GM18858 (cell line): ENCODE measurements around the gene CBX3.
"Not testable (repeated sequence)": the region's sequence is repeated elsewhere in the genome, so short reads cannot be mapped to it uniquely, and the experiment has no call there.

Source experiments
- ATAC-seq: cut with Tn5 transposase; IDR thresholded peaks from one replicate; pipeline ENCODE4 v1.9.1; 2021; ENCODE audit not compliant: unreplicated experiment

CBX3 gene

DNA sequence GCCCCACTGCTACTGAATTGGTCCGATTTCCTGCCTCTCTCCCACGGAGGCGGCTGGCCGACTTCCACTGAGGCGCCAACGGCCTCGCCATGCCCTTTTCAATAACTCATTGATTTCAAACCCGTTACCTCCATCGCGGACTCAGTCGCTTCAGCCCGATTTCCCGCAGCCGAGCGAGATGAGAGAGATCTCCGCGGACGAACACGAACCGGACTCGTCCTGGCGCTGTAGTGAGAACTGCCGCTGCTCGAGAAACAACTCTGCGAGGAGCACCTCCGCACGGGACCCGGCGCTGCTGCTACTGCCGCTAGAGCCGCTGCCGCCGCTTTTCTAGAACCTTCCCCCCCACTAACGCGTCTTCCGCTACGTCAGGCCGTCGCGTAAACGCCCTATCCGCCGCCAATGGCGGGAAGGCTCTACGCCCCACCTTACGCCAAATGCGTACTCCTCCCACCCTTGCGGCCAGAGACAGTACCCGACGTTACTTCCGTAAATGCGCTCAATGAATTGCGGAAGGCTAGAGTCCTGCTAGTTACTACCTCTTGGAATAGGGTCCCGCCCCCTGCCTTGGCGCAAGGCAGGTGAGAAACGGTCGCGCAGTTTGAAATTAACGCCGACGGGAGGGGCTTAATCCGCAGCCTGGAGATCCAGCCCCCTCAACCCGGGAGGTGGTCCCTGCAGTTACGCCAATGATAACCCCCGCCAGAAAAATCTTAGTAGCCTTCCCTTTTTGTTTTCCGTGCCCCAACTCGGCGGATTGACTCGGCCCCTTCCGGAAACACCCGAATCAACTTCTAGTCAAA is 900 bp upstream of the CBX3 start, which contains the start of gene HNRNPA2B1:
TSS of gene HNRNPA2B1 (minus strand) at position 303 of the 803 bp plus-strand sequence. CDS start at position 134, 169 bp downstream.
- ATAC-seq = peak; percentile 58

DNA sequence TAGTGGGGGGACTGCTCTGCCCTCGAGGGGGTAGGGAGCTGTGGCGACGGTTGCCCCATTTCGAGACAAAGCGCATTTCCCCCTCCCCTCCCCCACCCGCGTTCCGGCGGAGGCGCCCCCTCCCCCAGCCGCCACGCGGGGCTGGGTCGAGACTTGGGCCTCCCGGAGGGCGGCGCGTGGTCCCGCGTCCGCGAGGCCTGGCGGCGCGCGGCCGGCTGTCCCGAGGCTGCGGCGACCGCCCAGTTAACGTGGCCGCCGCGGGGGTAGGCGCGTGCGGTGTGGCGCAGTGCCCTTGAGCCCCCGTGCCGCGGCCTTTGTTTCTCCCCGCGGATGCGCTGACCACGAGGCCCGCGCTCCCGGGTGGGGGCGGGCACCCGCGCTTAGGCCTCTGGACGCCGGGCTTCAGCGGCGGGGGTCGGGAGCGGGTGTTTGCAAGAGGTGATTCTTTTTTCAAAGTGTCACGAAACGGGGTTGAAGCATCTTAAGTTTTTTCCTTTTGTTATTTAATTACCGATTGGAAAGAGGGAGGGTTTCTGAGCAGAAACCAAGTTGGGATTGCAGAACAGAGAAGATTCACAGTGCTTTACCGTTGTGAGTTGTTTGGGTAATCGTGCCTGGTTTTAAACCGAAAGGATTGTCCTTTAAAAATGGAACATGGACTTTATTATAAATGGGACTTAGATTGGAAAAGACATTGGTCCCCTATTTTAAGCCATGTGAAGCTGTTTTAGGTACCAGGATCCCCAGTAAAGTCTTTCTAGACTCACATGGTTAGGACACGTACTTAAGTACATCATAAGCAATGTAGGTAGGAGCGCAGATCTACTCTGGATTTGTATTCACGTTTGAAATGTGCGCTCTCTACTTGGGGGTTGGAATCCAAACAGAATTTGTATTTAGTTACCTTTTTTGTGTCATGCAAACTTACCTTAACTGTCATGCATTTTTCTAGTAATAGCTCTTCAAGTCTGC is 760 bp downstream of the CBX3 start:
- no peak for ATAC-seq

- no peak for ATAC-seq
These were observed 1.5 kb downstream of the CBX3 start for GRCh38 chr7:26203016-26203415.

DNA sequence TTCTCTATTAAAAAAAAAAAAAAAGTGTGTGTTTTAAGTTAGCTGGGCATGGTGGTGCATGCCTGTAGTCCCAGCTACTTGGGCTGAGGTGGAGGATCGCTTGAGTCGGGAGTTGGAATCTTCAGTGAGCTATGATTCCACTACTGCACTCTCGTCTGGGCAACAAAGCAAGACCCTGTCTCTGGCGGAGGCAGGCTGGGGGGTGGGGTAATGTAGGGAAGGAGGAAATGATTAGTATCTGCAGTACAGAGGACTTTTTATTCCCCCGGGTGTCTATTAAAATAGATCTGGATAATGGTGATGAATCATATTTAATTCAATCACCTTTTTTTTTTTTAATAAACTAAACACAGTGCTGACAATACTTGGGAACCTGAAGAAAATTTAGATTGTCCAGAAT is 6.5 kb downstream of the CBX3 start:
- ATAC-seq = no peak

- no peak for ATAC-seq
These were observed 11.6 kb downstream of the CBX3 start for GRCh38 chr7:26212921-26213718.

DNA sequence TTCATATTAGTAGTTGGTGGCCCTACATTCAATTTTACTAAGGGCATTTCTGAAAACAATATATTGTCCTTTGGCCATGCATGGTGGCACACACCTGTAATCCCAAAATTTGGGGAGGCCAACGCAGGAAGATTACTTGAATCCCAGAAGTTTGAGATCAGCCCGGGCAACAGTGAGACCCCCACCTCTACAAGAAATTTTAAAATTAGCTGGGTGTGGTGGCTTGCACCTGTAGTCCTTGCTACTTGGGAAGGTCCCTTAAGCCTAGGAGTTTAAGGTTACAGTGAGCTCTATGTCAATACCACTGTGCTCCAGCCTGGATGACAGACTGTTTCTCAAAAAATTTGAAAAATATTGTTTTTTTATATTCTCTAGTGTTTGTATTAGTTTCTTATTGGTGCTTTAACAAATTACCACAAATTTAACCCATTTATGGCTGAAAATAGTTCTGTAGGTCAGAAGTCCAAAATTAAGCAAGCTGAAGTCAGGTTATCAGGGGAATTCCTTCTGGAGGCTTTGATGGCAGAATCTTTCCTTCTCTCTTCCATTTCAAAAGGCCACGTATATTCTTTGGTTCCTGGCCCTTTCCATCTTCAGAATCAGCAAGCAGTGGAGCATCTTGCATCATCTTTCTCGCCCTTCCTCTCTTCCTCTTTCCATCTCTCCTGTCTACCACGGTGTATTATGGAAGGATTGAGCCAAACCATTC is 12.4 kb downstream of the CBX3 start:
- no peak for ATAC-seq

DNA sequence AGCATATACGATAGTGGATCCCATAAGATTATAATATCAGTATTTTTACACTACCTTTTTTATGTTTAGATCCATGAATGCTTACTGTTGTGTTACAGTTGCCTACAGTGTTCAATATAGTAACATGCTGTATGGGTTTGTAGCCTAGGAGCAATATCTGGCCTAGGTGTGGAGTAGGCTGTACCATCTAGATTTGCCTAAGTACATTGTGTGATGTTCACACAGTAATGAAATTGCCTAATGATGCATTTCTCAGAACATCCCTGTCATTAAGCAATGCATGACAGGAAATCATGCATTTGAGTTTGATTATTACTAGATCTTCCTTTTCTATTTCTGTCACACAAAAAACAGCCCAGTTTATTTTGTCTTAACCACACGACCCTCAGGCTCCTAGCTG is 14.5 kb downstream of the CBX3 start:
- ATAC-seq = no peak

GRCh38 chr7:26224359-26224758 is 22.8 kb downstream of the CBX3 start:
- ATAC-seq = no peak

GRCh38 chr7:26227987-26228386 is 26.4 kb downstream of the CBX3 start:
- ATAC-seq = no peak

DNA sequence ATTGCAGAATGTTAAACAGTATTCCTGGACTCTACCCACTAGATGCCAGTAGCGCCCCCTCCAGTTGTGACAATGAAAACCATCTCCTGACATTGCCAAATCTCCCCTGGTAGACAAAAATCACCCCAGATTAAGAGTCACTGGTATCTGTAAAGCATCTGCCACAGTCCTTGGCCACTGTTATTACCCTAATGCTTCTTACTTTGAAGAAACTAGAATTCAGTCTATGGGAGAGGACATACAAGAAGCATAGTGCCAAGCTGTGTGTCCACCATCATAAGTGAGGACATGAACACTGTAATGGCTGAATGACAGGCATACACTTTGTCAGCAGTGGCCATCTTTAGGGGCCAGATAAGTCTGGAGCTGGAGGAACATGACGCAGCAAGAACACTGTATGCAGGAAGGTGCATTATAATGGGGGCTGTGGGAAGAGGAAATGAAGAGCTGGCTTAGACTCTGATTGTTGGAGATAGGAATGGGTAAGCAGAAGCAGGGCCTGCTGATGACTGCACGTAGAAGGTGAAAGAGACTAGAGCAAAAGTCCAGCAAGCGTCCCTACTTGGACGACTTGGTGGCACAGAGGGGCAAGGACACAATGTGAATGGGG is 32.5 kb downstream of the CBX3 start:
- no peak for ATAC-seq

DNA sequence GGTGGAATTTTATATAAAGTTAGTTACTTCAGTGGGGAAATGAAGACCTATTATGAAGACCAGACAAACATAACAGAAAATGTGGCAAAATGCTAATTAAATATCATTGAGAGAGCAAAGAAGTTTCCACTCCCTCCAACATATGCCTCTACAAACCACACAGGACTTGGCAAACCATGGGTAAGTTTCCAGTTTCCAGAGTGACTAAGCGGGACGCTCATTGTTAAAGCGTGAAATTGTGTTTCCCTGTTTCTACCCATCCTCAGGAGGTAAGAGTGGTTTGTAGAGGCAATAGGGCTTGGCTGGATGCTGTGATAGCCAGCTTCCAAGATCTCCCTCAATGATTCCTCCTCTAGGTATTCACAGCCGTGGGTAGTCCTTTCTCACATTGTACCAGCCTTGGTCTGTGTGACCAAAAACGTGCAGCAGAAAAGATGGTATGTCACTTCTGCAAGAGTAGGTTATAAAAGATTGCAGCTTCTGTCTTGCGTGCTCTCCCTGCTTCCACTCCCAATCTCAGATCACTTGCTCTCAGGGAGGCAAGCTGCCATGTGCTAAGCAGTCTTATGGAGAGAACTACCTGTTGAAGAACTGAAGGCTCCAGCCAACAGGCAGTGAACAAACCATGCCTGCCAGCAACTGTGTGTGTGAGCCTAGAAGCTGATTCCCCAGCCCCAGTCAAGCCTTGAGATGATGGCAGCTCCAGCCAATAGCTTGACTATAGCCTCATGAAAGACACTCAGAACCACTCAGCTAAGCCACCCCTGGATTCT is 35.7 kb downstream of the CBX3 start:
- ATAC-seq = no peak

- no peak for ATAC-seq
These were observed 36.5 kb downstream of the CBX3 start for GRCh38 chr7:26238032-26238431.

- no peak for ATAC-seq
These were observed 43.6 kb downstream of the CBX3 start for GRCh38 chr7:26245150-26245549.

DNA sequence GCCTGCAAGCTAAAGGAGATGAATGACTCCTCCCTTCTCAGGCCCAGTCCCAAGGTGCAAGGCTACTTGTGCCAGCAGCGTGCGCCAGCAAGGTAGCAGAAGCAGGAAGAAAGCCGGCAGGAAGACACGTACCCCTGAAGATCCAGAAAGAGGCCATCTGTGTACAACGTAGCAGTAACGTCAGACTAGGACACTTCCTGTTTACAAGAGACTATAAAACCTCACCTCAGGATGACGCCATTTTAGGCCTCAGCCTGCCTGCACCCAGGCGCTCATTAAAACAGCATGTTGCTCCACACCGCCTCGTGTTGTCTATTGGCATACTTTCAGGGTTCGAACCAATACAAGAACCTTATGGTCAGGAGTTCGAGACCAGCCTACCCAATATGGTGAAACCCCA is 48.7 kb downstream of the CBX3 start:
- no peak for ATAC-seq

DNA sequence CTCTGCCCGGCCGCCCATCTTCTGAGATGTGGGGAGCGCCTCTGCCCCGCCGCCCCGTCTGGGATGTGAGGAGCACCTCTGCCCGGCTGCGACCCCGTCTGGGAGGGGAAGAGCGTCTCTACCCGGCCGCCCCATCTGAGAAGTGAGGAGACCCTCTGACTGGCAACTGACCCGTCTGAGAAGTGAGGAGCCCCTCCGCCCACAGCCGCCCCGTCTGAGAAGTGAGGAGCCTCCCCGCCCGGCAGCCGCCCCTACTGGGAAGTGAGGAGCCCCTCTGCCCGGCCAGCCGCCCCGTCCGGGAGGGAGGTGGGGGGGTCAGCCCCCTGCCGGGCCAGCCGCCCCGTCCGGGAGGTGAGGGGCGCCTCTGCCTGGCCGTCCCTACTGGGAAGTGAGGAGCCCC is 60.3 kb downstream of the CBX3 start:
- ATAC-seq = not testable (repeated sequence)
